Loucy (cell line): ENCODE measurements around the gene REEP6.

Experiments
- H2AFZ ChIP-seq: fragments of 200-600 bp; sonication (generic); 2 replicates; pipeline ENCODE4 v1.6.0; 2016; ENCODE audit warnings: antibody characterized with exemption, mild to moderate bottlenecking, low read length, moderate library complexity
- H3F3A ChIP-seq: fragments of 200-600 bp; 2 replicates; pipeline ENCODE4 v1.6.0; 2016; ENCODE audit warnings: antibody characterized with exemption, low read depth, mild to moderate bottlenecking
- H3K27me3 ChIP-seq: fragments of 200-600 bp; sonication (generic); 2 replicates; pipeline ENCODE4 v1.6.1; 2014; ENCODE audit warnings: low read length, mild to moderate bottlenecking; ENCODE audit not compliant: insufficient read depth, poor library complexity, severe bottlenecking
- H3K36me3 ChIP-seq: fragments of 200-600 bp; sonication (generic); 2 replicates; pipeline ENCODE4 v1.6.1; 2016; ENCODE audit warnings: low read length; ENCODE audit not compliant: insufficient read depth
- H3K4me1 ChIP-seq: fragments of 200-600 bp; sonication (generic); 2 replicates; pipeline ENCODE4 v1.5.1; 2014; ENCODE audit warnings: low read length, mild to moderate bottlenecking; ENCODE audit not compliant: insufficient read depth, poor library complexity, severe bottlenecking
- H3K4me2 ChIP-seq: fragments of 200-600 bp; sonication (generic); 2 replicates; pipeline ENCODE4 v1.6.0; 2014; ENCODE audit warnings: antibody characterized with exemption, low read length, low read depth, mild to moderate bottlenecking; ENCODE audit not compliant: poor library complexity, severe bottlenecking
- H3K4me3 ChIP-seq: fragments of 200-600 bp; sonication (generic); 2 replicates; pipeline ENCODE4 v1.5.1; 2014; ENCODE audit warnings: low read length, mild to moderate bottlenecking, mixed read lengths; ENCODE audit not compliant: poor library complexity, severe bottlenecking
- H3K79me2 ChIP-seq: fragments of 200-600 bp; sonication (generic); 2 replicates; pipeline ENCODE4 v1.6.1; 2014; ENCODE audit warnings: low read length; ENCODE audit not compliant: insufficient read depth
- H3K9ac ChIP-seq: fragments of 200-600 bp; sonication (generic); 2 replicates; pipeline ENCODE4 v1.6.0; 2014; ENCODE audit warnings: mild to moderate bottlenecking, low read depth, low read length, moderate library complexity; ENCODE audit not compliant: poor library complexity, severe bottlenecking
- H3K9me2 ChIP-seq: fragments of 200-600 bp; sonication (generic); replicated peaks from 2 replicates; pipeline ENCODE4 v1.6.1; 2016; ENCODE audit warnings: low read depth, low read length, mixed read lengths
- H3K9me3 ChIP-seq: fragments of 200-600 bp; sonication (generic); 2 replicates; pipeline ENCODE4 v1.6.1; 2014; ENCODE audit warnings: mild to moderate bottlenecking, antibody characterized with exemption, low read length, low read depth; ENCODE audit not compliant: insufficient read depth
- H4K20me1 ChIP-seq: fragments of 200-600 bp; sonication (generic); 2 replicates; pipeline ENCODE4 v1.6.0; 2014; ENCODE audit warnings: antibody characterized with exemption, low read length, mild to moderate bottlenecking; ENCODE audit not compliant: insufficient read depth, poor library complexity, severe bottlenecking
- CTCF ChIP-seq: fragments of 200-600 bp; sonication (generic); conservative IDR thresholded peaks from 2 replicates; pipeline ENCODE4 v1.5.1; 2014; ENCODE audit warnings: mild to moderate bottlenecking, antibody characterized with exemption, low read length
- EZH2phosphoT487 ChIP-seq: fragments of 200-600 bp; IDR thresholded peaks from 2 replicates; pipeline ENCODE4 v1.6.1; 2018; ENCODE audit warnings: antibody characterized with exemption, mild to moderate bottlenecking, moderate library complexity, borderline replicate concordance

REEP6 gene

GRCh38 chr19:1467490-1468273 lies 23.3 kb upstream of the REEP6 start:
- H3F3A ChIP-seq, result no peaks in the 10 kb centered on the region
- H3K27me3 ChIP-seq, result no peaks in the 10 kb centered on the region
- H3K79me2 ChIP-seq, result no peaks in the 10 kb centered on the region
- H3K9ac ChIP-seq, result no peak overlapping the region
- no peak for TF ChIP-seq EZH2phosphoT487
- TF ChIP-seq CTCF, result no peak
- no peaks in the 10 kb centered on the region for H3K4me1 ChIP-seq
- peaks cover 14% of the 10 kb centered on the region for H4K20me1 ChIP-seq
- no peaks in the 10 kb centered on the region for H3K9me2 ChIP-seq
- H2AFZ ChIP-seq, result no peak overlapping the region
- H3K36me3 ChIP-seq, result no peaks in the 10 kb centered on the region
- no peak overlapping the region for H3K4me3 ChIP-seq
- H3K4me2 ChIP-seq, result no peak overlapping the region
- H3K9me3 ChIP-seq, result no peaks in the 10 kb centered on the region

DNA sequence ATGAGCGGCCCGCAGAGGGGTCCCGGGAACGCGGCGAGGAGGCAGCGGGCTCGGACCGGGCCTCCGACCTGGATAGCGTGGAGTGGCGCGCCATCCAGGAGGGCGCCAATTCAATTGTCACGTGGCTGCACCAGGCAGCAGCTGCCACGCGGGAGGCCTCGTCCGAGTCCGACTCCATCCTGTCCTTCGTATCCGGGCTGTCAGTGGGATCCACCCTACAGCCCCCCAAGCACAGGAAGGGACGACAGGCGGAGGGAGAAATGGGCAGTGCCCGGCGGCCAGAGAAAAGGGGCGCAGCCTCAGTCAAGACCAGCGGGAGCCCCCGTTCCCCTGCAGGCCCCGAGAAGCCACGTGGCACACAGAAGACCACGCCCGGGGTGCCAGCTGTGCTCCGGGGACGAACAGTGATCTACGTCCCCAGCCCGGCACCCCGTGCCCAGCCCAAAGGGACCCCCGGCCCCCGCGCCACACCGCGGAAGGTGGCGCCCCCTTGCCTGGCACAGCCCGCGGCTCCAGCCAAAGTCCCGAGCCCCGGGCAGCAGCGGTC lies 22.6 kb upstream of the REEP6 start:
- no peaks in the 10 kb centered on the region for H3K9me2 ChIP-seq
- no peaks in the 10 kb centered on the region for H3K79me2 ChIP-seq
- H3K4me2 ChIP-seq, result no peak overlapping the region
- H3K9ac ChIP-seq, result no peak overlapping the region
- no peaks in the 10 kb centered on the region for H3K27me3 ChIP-seq
- H3K4me1 ChIP-seq, result no peaks in the 10 kb centered on the region
- no peak for TF ChIP-seq CTCF
- TF ChIP-seq EZH2phosphoT487, result no peak
- no peak overlapping the region for H3K4me3 ChIP-seq
- no peaks in the 10 kb centered on the region for H3K9me3 ChIP-seq
- H3F3A ChIP-seq, result no peaks in the 10 kb centered on the region
- no peak overlapping the region for H2AFZ ChIP-seq
- peaks cover 14% of the 10 kb centered on the region for H4K20me1 ChIP-seq
- H3K36me3 ChIP-seq, result no peaks in the 10 kb centered on the region

- Histone ChIP-seq H3K4me1 (no peaks in the 10 kb centered on the region), H3K79me2 (no peaks in the 10 kb centered on the region), H4K20me1 (peaks cover 14% of the 10 kb centered on the region)
Measured at GRCh38 chr19:1468821-1469254, 22.1 kb upstream of the REEP6 start.

More at GRCh38 chr19:1468821-1469254, 22.1 kb upstream of the REEP6 start:
- H3K9ac ChIP-seq, result no peak overlapping the region
- no peaks in the 10 kb centered on the region for H3K9me2 ChIP-seq
- H3K27me3 ChIP-seq, result no peaks in the 10 kb centered on the region
- H2AFZ ChIP-seq, result no peak overlapping the region
- H3F3A ChIP-seq, result no peaks in the 10 kb centered on the region
- no peak overlapping the region for H3K4me3 ChIP-seq
- H3K9me3 ChIP-seq, result no peaks in the 10 kb centered on the region
- no peaks in the 10 kb centered on the region for H3K36me3 ChIP-seq
- no peak for TF ChIP-seq EZH2phosphoT487
- no peak for TF ChIP-seq CTCF
- no peak overlapping the region for H3K4me2 ChIP-seq
